ENCODE measurements around the gene NCAM1. TPM values are rescaled to one million over a fixed set of nuclear protein-coding genes. Genes with fewer than 3 reads are reported as not detected.

NCAM1 gene
- 0.20 and 0.37 TPM in 2 replicates for total RNA-seq

DNA sequence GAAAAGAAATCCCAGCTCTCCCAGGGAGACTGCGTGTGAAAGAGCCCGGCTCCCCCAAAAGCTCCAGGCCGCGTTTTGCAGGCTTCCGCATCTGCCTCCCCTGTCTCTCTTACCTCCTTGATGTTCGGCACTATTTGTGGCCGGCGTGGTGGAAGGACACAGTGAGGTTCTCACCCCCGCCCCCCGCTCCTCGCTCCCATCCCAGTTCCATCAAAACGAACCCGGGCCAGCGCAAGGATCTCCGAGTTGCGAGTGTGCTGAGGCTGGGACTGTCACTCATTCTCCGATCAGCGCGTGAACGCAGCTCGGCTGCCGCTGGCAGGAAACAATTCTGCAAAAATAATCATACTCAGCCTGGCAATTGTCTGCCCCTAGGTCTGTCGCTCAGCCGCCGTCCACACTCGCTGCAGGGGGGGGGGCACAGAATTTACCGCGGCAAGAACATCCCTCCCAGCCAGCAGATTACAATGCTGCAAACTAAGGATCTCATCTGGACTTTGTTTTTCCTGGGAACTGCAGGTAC, at the start of gene NCAM1:
Gene NCAM1 (plus strand): TSS at position 275 of the 523 bp plus-strand sequence.

DNA sequence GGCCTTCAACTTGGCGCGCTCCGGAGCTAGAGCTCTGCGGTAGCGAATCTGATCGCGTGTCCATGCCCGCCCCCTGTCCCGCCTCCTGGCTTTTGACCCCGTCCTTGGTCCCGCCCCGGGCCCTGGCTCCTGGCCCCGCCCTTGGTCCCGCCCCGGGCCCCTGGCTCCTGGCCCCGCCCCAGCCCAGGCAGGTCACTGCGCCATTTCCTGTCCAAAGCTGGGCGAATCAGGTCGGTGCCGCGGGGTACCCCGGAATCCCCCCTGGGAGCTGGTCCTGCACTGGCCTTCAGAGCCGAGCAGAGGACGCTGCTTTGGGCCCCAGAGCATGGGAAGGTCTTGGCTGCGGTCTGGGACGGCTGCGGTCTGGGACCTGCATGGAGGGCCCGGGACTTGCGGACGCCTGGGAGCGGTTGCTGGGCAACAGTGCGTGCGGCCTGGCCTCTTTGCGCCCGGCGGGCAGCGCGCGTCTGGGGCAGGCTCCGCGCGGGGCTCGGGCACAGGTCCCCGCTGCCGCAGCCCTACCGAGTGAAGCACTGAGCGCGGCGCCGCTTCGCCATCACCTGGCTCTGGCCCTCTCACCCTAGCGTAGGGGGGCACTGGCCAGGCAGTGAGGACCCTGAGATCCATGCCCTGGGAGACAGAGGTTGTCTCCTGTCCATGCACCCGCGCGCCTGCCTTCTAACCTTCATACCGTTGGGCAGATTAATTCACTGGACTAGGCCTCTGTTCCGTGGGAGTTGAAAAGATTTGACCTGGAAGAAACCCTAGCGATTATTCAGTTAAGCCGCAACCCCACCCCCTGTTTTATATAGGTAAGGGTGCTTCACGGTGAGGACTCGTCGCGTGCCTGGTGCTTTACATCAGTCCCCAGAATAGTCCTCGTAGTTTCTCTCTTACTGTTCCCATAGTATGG, 353.4 kb downstream of the NCAM1 start, which contains the start of gene TTC12:
Gene TTC12 (plus strand): TSS at position 195 of the 913 bp plus-strand sequence. CDS start 1,675 bp downstream, outside the sequence.

Small RNA genes within 50 kb of the gene (small RNA-seq; reads per million reads assigned to genes)
- not detected for gene RNU7-187P
